Measurements from ENCODE around the gene NCCRP1. TPM values are rescaled to one million over a fixed set of nuclear protein-coding genes. Genes with fewer than 3 reads are reported as not detected.

Gene NCCRP1
- total RNA-seq, 1 donor from 2014 or later = 0.61 TPM

DNA sequence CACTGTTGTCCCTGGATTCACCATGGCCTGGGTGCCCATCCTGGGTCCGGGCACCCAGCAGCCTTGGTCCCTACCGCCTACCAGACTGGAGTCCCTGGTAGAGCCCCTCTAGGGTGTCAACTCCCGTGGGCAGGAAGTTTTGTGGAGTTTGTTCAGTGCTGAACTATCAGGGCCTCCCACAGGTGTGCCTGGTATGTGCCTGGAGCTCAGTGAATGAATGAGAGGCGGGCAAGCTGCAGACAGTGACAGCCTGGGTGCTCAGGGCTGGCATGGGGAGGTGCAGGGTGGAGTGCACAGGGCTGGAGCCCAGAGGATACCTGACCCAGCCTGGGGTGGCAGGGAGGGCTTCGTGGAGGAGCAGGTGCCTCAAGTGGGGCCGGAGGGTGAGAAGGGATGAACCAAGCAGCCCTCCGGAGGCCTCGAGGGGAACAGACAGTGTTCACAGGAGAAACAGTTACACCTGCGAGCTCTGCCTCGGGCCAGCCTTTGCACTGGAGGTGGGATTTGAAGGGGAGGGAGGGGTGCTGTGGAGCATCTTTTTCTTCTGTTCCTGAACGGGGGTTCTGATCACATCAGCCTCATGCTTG lies 41.6 kb upstream of the NCCRP1 start:
- Mint-ChIP-seq H3K4me1 (ENCODE audit: low read depth, unreplicated experiment) (peaks cover 29% of the 10 kb centered on the region), H3K36me3 (ENCODE audit: unreplicated experiment) (peaks cover 5% of the 10 kb centered on the region), H3K9me3 (ENCODE audit: unreplicated experiment) (peaks cover 5% of the 10 kb centered on the region), H3K4me3 (ENCODE audit: unreplicated experiment) (no peak overlapping the region), H3K27ac (ENCODE audit: unreplicated experiment) (no peak overlapping the region), H3K27me3 (ENCODE audit: unreplicated experiment) (peaks cover 3% of the 10 kb centered on the region)
- no peak for DNase-seq
- TF ChIP-seq, protein P1, sequence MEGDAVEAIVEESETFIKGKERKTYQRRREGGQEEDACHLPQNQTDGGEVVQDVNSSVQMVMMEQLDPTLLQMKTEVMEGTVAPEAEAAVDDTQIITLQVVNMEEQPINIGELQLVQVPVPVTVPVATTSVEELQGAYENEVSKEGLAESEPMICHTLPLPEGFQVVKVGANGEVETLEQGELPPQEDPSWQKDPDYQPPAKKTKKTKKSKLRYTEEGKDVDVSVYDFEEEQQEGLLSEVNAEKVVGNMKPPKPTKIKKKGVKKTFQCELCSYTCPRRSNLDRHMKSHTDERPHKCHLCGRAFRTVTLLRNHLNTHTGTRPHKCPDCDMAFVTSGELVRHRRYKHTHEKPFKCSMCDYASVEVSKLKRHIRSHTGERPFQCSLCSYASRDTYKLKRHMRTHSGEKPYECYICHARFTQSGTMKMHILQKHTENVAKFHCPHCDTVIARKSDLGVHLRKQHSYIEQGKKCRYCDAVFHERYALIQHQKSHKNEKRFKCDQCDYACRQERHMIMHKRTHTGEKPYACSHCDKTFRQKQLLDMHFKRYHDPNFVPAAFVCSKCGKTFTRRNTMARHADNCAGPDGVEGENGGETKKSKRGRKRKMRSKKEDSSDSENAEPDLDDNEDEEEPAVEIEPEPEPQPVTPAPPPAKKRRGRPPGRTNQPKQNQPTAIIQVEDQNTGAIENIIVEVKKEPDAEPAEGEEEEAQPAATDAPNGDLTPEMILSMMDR (IDR thresholded peaks at IDR 0.05; ENCODE audit: partially characterized antibody, unreplicated experiment) = no peak

GRCh38 chr19:39155741-39156140 lies 41.0 kb upstream of the NCCRP1 start:
- Mint-ChIP-seq H3K36me3 (ENCODE audit: unreplicated experiment) (peaks cover 5% of the 10 kb centered on the region), H3K4me3 (ENCODE audit: unreplicated experiment) (no peak overlapping the region), H3K27me3 (ENCODE audit: unreplicated experiment) (peaks cover 3% of the 10 kb centered on the region), H3K4me1 (ENCODE audit: low read depth, unreplicated experiment) (peaks cover 31% of the 10 kb centered on the region), H3K27ac (ENCODE audit: unreplicated experiment) (no peak overlapping the region), H3K9me3 (ENCODE audit: unreplicated experiment) (peaks cover 5% of the 10 kb centered on the region)
- no peak for DNase-seq
- TF ChIP-seq, protein P1 (IDR thresholded peaks at IDR 0.05; ENCODE audit: partially characterized antibody, unreplicated experiment) = no peak

DNA sequence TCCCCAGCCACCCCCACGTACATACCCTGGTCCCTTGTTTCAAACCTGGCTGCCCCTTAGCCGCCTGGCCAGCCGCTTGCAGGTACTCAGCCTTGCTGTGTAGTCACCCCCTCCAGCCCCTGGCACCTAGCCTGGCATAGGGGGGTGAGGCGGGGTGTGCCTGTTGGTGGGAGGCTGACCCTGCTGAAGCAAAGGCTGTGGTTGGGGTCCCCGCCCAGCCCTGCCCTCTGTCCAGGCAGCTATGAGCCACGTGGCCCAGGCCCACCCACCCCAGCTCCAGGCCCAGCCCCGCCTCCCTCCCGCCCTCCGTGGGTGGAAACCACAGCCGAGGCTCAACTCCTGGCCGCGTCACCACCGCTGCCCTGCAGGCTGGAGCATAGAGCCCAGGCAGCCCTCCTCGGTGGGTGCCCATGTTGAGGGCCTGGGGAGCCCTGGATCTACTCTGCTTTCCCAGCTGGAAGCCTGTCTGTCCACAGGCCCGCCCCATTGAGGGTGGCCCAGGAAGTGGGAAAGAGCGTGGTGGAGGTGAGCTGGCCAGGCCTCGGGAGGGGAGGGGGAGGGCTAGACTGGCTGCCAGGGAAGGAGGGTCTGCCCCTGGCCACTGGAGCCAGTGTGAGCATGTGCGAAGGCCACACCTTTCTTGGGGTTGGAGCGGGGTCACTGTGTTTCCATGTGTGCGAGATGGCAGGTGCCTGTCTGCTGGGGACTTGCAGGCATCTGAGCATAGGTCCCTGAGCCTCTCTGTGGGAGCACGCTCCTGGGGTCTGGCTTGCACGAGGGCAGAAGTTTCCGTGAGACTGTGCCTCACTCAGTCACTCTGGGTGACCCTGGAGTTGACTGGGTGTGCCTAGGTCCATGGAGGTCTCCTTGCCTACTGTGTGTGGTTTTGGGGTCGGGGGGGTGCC lies 40.2 kb upstream of the NCCRP1 start:
- Mint-ChIP-seq H3K4me3 (ENCODE audit: unreplicated experiment) (no peak overlapping the region), H3K36me3 (ENCODE audit: unreplicated experiment) (peaks cover 5% of the 10 kb centered on the region), H3K9me3 (ENCODE audit: unreplicated experiment) (peaks cover 5% of the 10 kb centered on the region), H3K4me1 (ENCODE audit: low read depth, unreplicated experiment) (peaks cover 29% of the 10 kb centered on the region), H3K27ac (ENCODE audit: unreplicated experiment) (no peak overlapping the region), H3K27me3 (ENCODE audit: unreplicated experiment) (peaks cover 1% of the 10 kb centered on the region)
- no peak for DNase-seq
- TF ChIP-seq, protein P1 (IDR thresholded peaks at IDR 0.05; ENCODE audit: partially characterized antibody, unreplicated experiment) = no peak

GRCh38 chr19:39157275-39157996 lies 39.3 kb upstream of the NCCRP1 start:
- peak overlapping the region; percentile 20 for H3K4me3 Mint-ChIP-seq (ENCODE audit: unreplicated experiment)
- H3K4me1 Mint-ChIP-seq (ENCODE audit: low read depth, unreplicated experiment) = peaks cover 29% of the 10 kb centered on the region
- H3K27ac Mint-ChIP-seq (ENCODE audit: unreplicated experiment) = peak overlapping the region; percentile 72

More at GRCh38 chr19:39157275-39157996, 39.3 kb upstream of the NCCRP1 start:
- Mint-ChIP-seq H3K9me3 (ENCODE audit: unreplicated experiment) (peaks cover 5% of the 10 kb centered on the region), H3K36me3 (ENCODE audit: unreplicated experiment) (peaks cover 5% of the 10 kb centered on the region), H3K27me3 (ENCODE audit: unreplicated experiment) (peaks cover 2% of the 10 kb centered on the region)
- no peak for DNase-seq
- TF ChIP-seq, protein P1 (IDR thresholded peaks at IDR 0.05; ENCODE audit: partially characterized antibody, unreplicated experiment) = no peak
